ENCODE results near the gene PSORS1C2. TPM values are rescaled to one million over a fixed set of nuclear protein-coding genes. Genes with fewer than 3 reads are reported as not detected.

Gene PSORS1C2
- total RNA-seq, 1 experiment from 2014 or later: 0.55 TPM

DNA sequence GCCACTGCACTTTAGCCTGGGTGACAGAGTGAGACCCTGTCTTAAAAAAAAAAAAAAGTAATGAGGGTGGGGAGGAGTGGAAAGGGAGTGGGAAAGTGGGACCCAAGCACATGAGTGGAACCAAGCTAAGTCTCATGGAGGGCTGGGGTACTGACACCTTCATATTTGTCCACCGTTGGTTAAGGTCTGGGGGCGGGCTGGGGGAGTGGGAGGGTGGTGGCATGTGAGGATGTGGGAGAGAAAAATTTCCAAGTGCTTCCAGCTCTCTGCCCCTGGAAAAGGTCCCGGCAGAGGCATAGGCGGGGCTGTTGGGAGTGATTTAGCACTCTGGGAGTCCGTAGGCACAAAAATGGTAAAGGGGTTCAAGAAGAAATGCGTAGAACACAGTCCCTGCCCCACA is 6.1 kb downstream of the PSORS1C2 start (continued):
- TF ChIP-seq PRDM15 (CRISPR knock-in tag; IDR thresholded peaks at IDR 0.05) (no peak), HMGA2 (CRISPR knock-in tag; IDR thresholded peaks at IDR 0.05) (no peak), ZNF219 (CRISPR knock-in tag; IDR thresholded peaks at IDR 0.05; ENCODE audit: borderline replicate concordance) (no peak), RELA (CRISPR knock-in tag; IDR thresholded peaks at IDR 0.05; ENCODE audit: borderline replicate concordance) (no peak), ATF1 (CRISPR knock-in tag; IDR thresholded peaks at IDR 0.05) (no peak), OVOL2 (CRISPR knock-in tag; IDR thresholded peaks at IDR 0.05; ENCODE audit: borderline replicate concordance) (no peak), JUN (CRISPR knock-in tag; IDR thresholded peaks at IDR 0.05) (no peak), NFE2L1 (CRISPR knock-in tag; IDR thresholded peaks at IDR 0.05) (no peak), CDX4 (CRISPR knock-in tag; IDR thresholded peaks at IDR 0.05; ENCODE audit: borderline replicate concordance) (no peak), FOXP1 (CRISPR knock-in tag; IDR thresholded peaks at IDR 0.05; ENCODE audit: borderline replicate concordance) (no peak), SOX15 (CRISPR knock-in tag; IDR thresholded peaks at IDR 0.05) (no peak)
- TF ChIP-seq, protein P1, sequence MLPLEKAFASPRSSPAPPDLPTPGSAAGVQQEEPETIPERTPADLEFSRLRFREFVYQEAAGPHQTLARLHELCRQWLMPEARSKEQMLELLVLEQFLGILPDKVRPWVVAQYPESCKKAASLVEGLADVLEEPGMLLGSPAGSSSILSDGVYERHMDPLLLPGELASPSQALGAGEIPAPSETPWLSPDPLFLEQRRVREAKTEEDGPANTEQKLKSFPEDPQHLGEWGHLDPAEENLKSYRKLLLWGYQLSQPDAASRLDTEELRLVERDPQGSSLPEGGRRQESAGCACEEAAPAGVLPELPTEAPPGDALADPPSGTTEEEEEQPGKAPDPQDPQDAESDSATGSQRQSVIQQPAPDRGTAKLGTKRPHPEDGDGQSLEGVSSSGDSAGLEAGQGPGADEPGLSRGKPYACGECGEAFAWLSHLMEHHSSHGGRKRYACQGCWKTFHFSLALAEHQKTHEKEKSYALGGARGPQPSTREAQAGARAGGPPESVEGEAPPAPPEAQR (CRISPR knock-in tag; IDR thresholded peaks at IDR 0.05): no peak
- TF ChIP-seq, protein P2, sequence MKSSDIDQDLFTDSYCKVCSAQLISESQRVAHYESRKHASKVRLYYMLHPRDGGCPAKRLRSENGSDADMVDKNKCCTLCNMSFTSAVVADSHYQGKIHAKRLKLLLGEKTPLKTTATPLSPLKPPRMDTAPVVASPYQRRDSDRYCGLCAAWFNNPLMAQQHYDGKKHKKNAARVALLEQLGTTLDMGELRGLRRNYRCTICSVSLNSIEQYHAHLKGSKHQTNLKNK (CRISPR knock-in tag; IDR thresholded peaks at IDR 0.05): no peak
- TF ChIP-seq, protein P3, sequence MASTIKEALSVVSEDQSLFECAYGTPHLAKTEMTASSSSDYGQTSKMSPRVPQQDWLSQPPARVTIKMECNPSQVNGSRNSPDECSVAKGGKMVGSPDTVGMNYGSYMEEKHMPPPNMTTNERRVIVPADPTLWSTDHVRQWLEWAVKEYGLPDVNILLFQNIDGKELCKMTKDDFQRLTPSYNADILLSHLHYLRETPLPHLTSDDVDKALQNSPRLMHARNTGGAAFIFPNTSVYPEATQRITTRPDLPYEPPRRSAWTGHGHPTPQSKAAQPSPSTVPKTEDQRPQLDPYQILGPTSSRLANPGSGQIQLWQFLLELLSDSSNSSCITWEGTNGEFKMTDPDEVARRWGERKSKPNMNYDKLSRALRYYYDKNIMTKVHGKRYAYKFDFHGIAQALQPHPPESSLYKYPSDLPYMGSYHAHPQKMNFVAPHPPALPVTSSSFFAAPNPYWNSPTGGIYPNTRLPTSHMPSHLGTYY (CRISPR knock-in tag; IDR thresholded peaks at IDR 0.05): no peak

- POLR2A ChIA-PET: interaction anchor here (0.6 kb wide), 1 partner anchor 711 kb away, joined by 4 read pairs; no protein-coding TSS in a partner anchor
- no peak for TF ChIP-seq NFYB (CRISPR knock-in tag; conservative IDR thresholded peaks at IDR 0.05; ENCODE audit: low read depth)
- TF ChIP-seq, protein P4, sequence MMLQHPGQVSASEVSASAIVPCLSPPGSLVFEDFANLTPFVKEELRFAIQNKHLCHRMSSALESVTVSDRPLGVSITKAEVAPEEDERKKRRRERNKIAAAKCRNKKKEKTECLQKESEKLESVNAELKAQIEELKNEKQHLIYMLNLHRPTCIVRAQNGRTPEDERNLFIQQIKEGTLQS (CRISPR knock-in tag; conservative IDR thresholded peaks at IDR 0.05): no peak
- no peak for TF ChIP-seq JAZF1 (CRISPR knock-in tag; IDR thresholded peaks at IDR 0.05)
- no peak for TF ChIP-seq PRRX2 (CRISPR knock-in tag; IDR thresholded peaks at IDR 0.05)
- TF ChIP-seq RELA (CRISPR knock-in tag; IDR thresholded peaks at IDR 0.05; ENCODE audit: borderline replicate concordance): no peak
- TF ChIP-seq, protein P5, sequence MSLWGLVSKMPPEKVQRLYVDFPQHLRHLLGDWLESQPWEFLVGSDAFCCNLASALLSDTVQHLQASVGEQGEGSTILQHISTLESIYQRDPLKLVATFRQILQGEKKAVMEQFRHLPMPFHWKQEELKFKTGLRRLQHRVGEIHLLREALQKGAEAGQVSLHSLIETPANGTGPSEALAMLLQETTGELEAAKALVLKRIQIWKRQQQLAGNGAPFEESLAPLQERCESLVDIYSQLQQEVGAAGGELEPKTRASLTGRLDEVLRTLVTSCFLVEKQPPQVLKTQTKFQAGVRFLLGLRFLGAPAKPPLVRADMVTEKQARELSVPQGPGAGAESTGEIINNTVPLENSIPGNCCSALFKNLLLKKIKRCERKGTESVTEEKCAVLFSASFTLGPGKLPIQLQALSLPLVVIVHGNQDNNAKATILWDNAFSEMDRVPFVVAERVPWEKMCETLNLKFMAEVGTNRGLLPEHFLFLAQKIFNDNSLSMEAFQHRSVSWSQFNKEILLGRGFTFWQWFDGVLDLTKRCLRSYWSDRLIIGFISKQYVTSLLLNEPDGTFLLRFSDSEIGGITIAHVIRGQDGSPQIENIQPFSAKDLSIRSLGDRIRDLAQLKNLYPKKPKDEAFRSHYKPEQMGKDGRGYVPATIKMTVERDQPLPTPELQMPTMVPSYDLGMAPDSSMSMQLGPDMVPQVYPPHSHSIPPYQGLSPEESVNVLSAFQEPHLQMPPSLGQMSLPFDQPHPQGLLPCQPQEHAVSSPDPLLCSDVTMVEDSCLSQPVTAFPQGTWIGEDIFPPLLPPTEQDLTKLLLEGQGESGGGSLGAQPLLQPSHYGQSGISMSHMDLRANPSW (CRISPR knock-in tag; conservative IDR thresholded peaks at IDR 0.05; ENCODE audit: low read depth): no peak
- TF ChIP-seq MYBL2 (CRISPR knock-in tag; IDR thresholded peaks at IDR 0.05): no peak
- no peak for TF ChIP-seq ZNF138 (CRISPR knock-in tag; conservative IDR thresholded peaks at IDR 0.05)
- TF ChIP-seq NFE2L1 (CRISPR knock-in tag; IDR thresholded peaks at IDR 0.05): no peak
- no peak for TF ChIP-seq HMGXB4 (CRISPR knock-in tag; IDR thresholded peaks at IDR 0.05)
- no peak for TF ChIP-seq ESRRA (CRISPR knock-in tag; IDR thresholded peaks at IDR 0.05; ENCODE audit: borderline replicate concordance)
- TF ChIP-seq GABPB1 (CRISPR knock-in tag; IDR thresholded peaks at IDR 0.05): no peak
- TF ChIP-seq GTF2I (CRISPR knock-in tag; conservative IDR thresholded peaks at IDR 0.05): no peak
These were observed 7.3 kb downstream of the PSORS1C2 start for GRCh38 chr6:31131595-31131994.

More at GRCh38 chr6:31131595-31131994, 7.3 kb downstream of the PSORS1C2 start:
- Mint-ChIP-seq H3K4me3 (no peak overlapping the region), H3K27me3 (ENCODE audit: low read depth) (peaks cover 5% of the 10 kb centered on the region), H3K4me1 (peaks cover 27% of the 10 kb centered on the region), H3K27ac (0 out of 2 replicates have a peak overlapping the region, but pooled peaks have one; percentile 3), H3K9me3 (peaks cover 4% of the 10 kb centered on the region; the same call in 1 of the 2 replicates), H3K36me3 (no peaks in the 10 kb centered on the region)
- DNase-seq (ENCODE audit: low spot score) (no peak), ATAC-seq (no peak)
- CTCF ChIA-PET: interaction anchor here (0.9 to 6.8 kb wide), 11 partner anchors 17 to 235 kb away, joined by 3 to 90 read pairs (median 4); partner anchors contain the start of genes C6orf15, PSORS1C1 and TCF19

Data from WTC11 (cell line).